Measurements from ENCODE around the gene RHBDF1. TPM values are rescaled to one million over a fixed set of nuclear protein-coding genes. Genes with fewer than 3 reads are reported as not detected.

The RHBDF1 gene
- total and polyA plus RNA-seq, 4 donors, result 1.8 to 6.2 (median 3.5) TPM

GRCh38 chr16:57711-58110 lies 14.7 kb downstream of the RHBDF1 start:
- TF ChIP-seq NR2F2 (IDR thresholded peaks at IDR 0.05), result no peak
- TF ChIP-seq HNF4A (conservative IDR thresholded peaks at IDR 0.05), result no peak
- no peak for TF ChIP-seq RAD21 (IDR thresholded peaks at IDR 0.05)
- no peak for TF ChIP-seq GABPA (IDR thresholded peaks at IDR 0.05 in 1 of 2, conservative IDR thresholded peaks at IDR 0.05 in 1 of 2)
- TF ChIP-seq HNF4G (IDR thresholded peaks at IDR 0.05), result no peak
- no peak for TF ChIP-seq FOXA2 (IDR thresholded peaks at IDR 0.05)
- no peak for TF ChIP-seq REST (IDR thresholded peaks at IDR 0.05)
- no peak for TF ChIP-seq TAF1 (conservative IDR thresholded peaks at IDR 0.05)
- TF ChIP-seq FOXA1 (IDR thresholded peaks at IDR 0.05), result no peak
- TF ChIP-seq EGR1 (IDR thresholded peaks at IDR 0.05; ENCODE audit: low read depth in 2 of 2), result no peak
- no peak overlapping the region for H3K9ac ChIP-seq (ENCODE audit: low read depth in 1 of 2, low read length in 2 of 2)

GRCh38 chr16:56231-56927 lies 16.1 kb downstream of the RHBDF1 start:
- H3K9me3 ChIP-seq (ENCODE audit: control insufficient read depth in 4 of 4, low read length in 3 of 4), result no peaks in the 10 kb centered on the region
- DNase-seq (ENCODE audit: low spot score), result no peak
- peaks cover 4 to 36% (median 9%) of the 10 kb centered on the region in 4 donors for H3K36me3 ChIP-seq (ENCODE audit: control insufficient read depth in 4 of 4, insufficient read depth in 3 of 4, low read depth in 1 of 4, low read length in 3 of 4)
- no peak overlapping the region for H3K27ac ChIP-seq (ENCODE audit: low read depth in 1 of 2, low read length in 2 of 2)
- no peak overlapping the region for H3K4me3 ChIP-seq (ENCODE audit: low read depth in 1 of 3, low read length in 3 of 3)
- H3K4me1 ChIP-seq (ENCODE audit: control insufficient read depth in 4 of 4, insufficient read depth in 4 of 4, low read length in 3 of 4), result peaks cover 0 to 14% (median 7%) of the 10 kb centered on the region in 4 donors
- TF ChIP-seq HNF4G (IDR thresholded peaks at IDR 0.05) (no peak), FOXA1 (IDR thresholded peaks at IDR 0.05) (no peak), CTCF (IDR thresholded peaks at IDR 0.05; ENCODE audit: low read depth, low read length, missing input control) (no peak), FOXA2 (IDR thresholded peaks at IDR 0.05) (no peak), RXRA (IDR thresholded peaks at IDR 0.05) (no peak), NR2F2 (IDR thresholded peaks at IDR 0.05) (no peak), REST (IDR thresholded peaks at IDR 0.05) (no peak), ATF3 (IDR thresholded peaks at IDR 0.05) (no peak), TAF1 (conservative IDR thresholded peaks at IDR 0.05) (no peak), HNF4A (conservative IDR thresholded peaks at IDR 0.05) (no peak), YY1 (IDR thresholded peaks at IDR 0.05) (no peak), JUND (IDR thresholded peaks at IDR 0.05) (no peak), GABPA (IDR thresholded peaks at IDR 0.05 in 1 of 2, conservative IDR thresholded peaks at IDR 0.05 in 1 of 2) (no peak), MAX (IDR thresholded peaks at IDR 0.05) (no peak), RAD21 (IDR thresholded peaks at IDR 0.05) (no peak)
- H3K27me3 ChIP-seq (ENCODE audit: control insufficient read depth in 4 of 4, insufficient read depth in 4 of 4, low read length in 3 of 4), result no peaks in the 10 kb centered on the region
- 95% methylated on average over 17 of the region's 17 CpGs for WGBS
- no peak overlapping the region for H3K9ac ChIP-seq (ENCODE audit: low read depth in 1 of 2, low read length in 2 of 2)

More at GRCh38 chr16:57711-58110, 14.7 kb downstream of the RHBDF1 start:
- DNase-seq (ENCODE audit: low spot score), result no peak
- 87% methylated on average over 8 of the region's 8 CpGs for WGBS
- Histone ChIP-seq H3K27ac (ENCODE audit: low read depth in 1 of 2, low read length in 2 of 2) (no peak overlapping the region), H3K4me3 (ENCODE audit: low read depth in 1 of 3, low read length in 3 of 3) (no peak overlapping the region), H3K9me3 (ENCODE audit: control insufficient read depth in 4 of 4, low read length in 3 of 4) (no peaks in the 10 kb centered on the region), H3K4me1 (ENCODE audit: control insufficient read depth in 4 of 4, insufficient read depth in 4 of 4, low read length in 3 of 4) (peaks cover 0 to 11% (median 6%) of the 10 kb centered on the region in 4 donors), H3K36me3 (ENCODE audit: control insufficient read depth in 4 of 4, insufficient read depth in 3 of 4, low read depth in 1 of 4, low read length in 3 of 4) (peaks cover 4 to 36% (median 9%) of the 10 kb centered on the region in 4 donors), H3K27me3 (ENCODE audit: control insufficient read depth in 4 of 4, insufficient read depth in 4 of 4, low read length in 3 of 4) (no peaks in the 10 kb centered on the region)
